ENCODE results near the gene HOXA9. TPM values are rescaled to one million over a fixed set of nuclear protein-coding genes. Genes with fewer than 3 reads are reported as not detected.
A peak's percentile ranks its signal among the peaks of the same experiment; 100 is the strongest.

The HOXA9 gene
- total and polyA plus RNA-seq, 10 donors = 0.46 to 3.0 (median 0.98) TPM

- peaks cover 18 to 100% (median 93%) of the 10 kb centered on the region in 7 donors for H3K27me3 ChIP-seq (replicated peaks in 1 of 7)
- no peak overlapping the region for H3K4me3 ChIP-seq
- DNase-seq = no peak
- H3K4me1 ChIP-seq = peaks cover 20 to 94% (median 62%) of the 10 kb centered on the region in 6 donors
- 48 to 66% (median 60%) methylated on average over 7 of the region's 7 CpGs for WGBS, 5 donors
- H3K9me3 ChIP-seq = peaks cover 0 to 15% (median 0%) of the 10 kb centered on the region in 8 donors
- H3K27ac ChIP-seq = no peak overlapping the region
- H3K36me3 ChIP-seq = no peaks in the 10 kb centered on the region
- intact Hi-C loops (cut with DNase I; ENCODE audit: low total_unique reads) = loop anchor here (5.0 to 10.0 kb wide), 3 partner anchors 480 to 1298 kb away; no protein-coding TSS in a partner anchor
- TF ChIP-seq POLR2AphosphoS5 (IDR thresholded peaks at IDR 0.05) (no peak), POLR2A (IDR thresholded peaks at IDR 0.05) (no peak), CTCF (IDR thresholded peaks at IDR 0.05 in 8 of 11, conservative IDR thresholded peaks at IDR 0.05 in 3 of 11) (no peak)
These were observed 2.6 kb downstream of the HOXA9 start for GRCh38 chr7:27162561-27163287.

DNA sequence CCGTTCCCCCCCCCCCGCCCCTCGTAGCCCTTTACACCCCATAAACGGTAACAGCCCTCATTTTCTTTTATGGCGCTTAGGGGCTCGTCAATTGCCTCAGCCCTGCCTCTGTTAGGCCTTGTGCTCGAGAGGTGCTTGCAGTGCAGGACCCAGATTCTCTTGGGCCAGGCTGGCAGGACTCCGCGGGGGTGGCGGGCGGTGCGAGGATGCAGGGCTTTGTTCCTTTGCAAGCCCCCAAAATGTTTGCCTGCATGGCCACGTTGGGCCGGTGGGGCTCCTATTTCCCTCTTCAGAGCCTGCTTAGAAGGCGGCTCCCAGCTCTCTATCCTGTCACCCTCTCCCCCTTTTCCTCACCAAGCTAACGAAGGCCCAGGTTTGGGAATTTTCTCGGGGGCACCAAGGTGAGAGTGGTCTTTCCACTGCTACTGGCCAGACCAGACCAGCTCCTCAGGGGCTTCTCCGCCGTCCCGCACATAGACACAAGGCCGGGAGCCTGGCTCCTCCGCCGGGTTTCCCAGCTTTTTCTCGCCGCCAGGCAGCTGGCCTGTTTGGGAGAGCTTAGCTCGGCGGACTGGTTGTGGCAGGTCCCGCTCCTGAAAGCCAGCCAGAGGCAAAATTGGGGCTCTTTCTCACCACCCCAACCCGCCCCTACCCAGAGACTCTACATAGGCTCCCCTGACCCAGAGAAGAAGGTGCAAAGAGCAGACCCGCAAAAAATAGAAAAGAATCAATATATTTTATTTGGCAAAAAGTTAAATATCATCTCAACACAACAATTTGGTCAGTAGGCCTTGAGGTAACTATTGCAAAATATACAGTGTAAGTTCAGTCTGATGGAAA, 3.4 kb downstream of the HOXA9 start:
- Histone ChIP-seq H3K4me3 (peak overlapping the region in 3 of 8 donors; percentile 54 to 87 (median 65)), H3K36me3 (no peaks in the 10 kb centered on the region), H3K9me3 (peaks cover 0 to 15% (median 0%) of the 10 kb centered on the region in 8 donors), H3K27ac (no peak overlapping the region), H3K27me3 (replicated peaks in 1 of 7) (peaks cover 18 to 100% (median 93%) of the 10 kb centered on the region in 7 donors), H3K4me1 (peaks cover 20 to 96% (median 63%) of the 10 kb centered on the region in 6 donors)
- no peak for TF ChIP-seq POLR2AphosphoS5 (IDR thresholded peaks at IDR 0.05)
- TF ChIP-seq CTCF (IDR thresholded peaks at IDR 0.05 in 8 of 11, conservative IDR thresholded peaks at IDR 0.05 in 3 of 11) = no peak
- no peak for TF ChIP-seq POLR2A (IDR thresholded peaks at IDR 0.05)
- WGBS, 5 donors = 33 to 40% (median 39%) methylated on average over 19 to 30 of the region's 30 CpGs
- peak; percentile 78 for DNase-seq
- intact Hi-C loops (cut with DNase I; ENCODE audit: low total_unique reads) = loop anchor here (5.0 to 10.0 kb wide), 3 partner anchors 480 to 1297 kb away; no protein-coding TSS in a partner anchor

DNA sequence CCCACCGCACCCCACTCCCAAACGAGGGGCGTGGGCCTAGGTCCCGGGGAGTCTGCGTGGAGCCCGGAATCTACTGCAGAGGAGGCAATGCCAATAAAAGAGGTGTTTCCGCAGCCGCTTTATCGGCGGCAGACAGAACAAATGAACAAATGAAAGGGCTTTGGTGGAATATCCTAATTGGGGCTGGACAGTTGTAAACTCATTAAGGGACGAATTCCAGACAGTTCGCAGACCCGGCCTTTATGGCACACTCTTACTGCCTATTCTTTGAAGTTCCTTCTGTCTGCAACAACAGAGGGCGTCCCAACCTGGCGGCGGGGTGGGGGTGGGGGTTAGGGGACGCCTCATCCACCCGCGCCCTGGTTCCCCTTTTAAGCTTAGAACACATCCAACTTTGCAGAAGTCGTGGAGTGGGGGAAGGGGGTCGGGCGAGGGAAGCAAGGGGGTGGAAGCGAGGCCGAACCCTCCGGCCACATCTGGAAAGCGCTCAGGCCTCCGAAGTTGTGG, 4.1 kb downstream of the HOXA9 start:
- DNase-seq = peak; percentile 86
- no peak for TF ChIP-seq POLR2A (IDR thresholded peaks at IDR 0.05)
- TF ChIP-seq CTCF (IDR thresholded peaks at IDR 0.05 in 8 of 11, conservative IDR thresholded peaks at IDR 0.05 in 3 of 11) = peak in 6 of 11 experiments; percentile 1 to 73 (median 22)
- intact Hi-C loops (cut with DNase I; ENCODE audit: low total_unique reads) = loop anchor here (5.0 to 10.0 kb wide), 3 partner anchors 479 to 1296 kb away; no protein-coding TSS in a partner anchor
- Histone ChIP-seq H3K27me3 (replicated peaks in 1 of 7) (peaks cover 14 to 100% (median 93%) of the 10 kb centered on the region in 7 donors), H3K4me1 (peaks cover 13 to 96% (median 63%) of the 10 kb centered on the region in 6 donors), H3K4me3 (peak overlapping the region; percentile 54 to 87 (median 61)), H3K9me3 (peaks cover 0 to 14% (median 0%) of the 10 kb centered on the region in 8 donors), H3K36me3 (no peaks in the 10 kb centered on the region), H3K27ac (peak overlapping the region in 4 of 8 donors; percentile 49 to 65 (median 52))
- 0 to 3% (median 2%) methylated on average over 13 to 27 of the region's 27 CpGs for WGBS, 5 donors
